Measurements from ENCODE around the gene RPUSD1. TPM values are rescaled to one million over a fixed set of nuclear protein-coding genes. Genes with fewer than 3 reads are reported as not detected.

RPUSD1 gene
- total RNA-seq, 1 experiment from 2014 or later = 48.6 TPM

- H2BK15ac ChIP-seq (ENCODE audit: low read depth, low read length) = no peak overlapping the region
- no CpG with 5 or more reads among the region's 10 CpGs for WGBS (ENCODE audit: extremely low coverage, insufficient read length, low lambda C conversion rate)
- H4K91ac ChIP-seq (ENCODE audit: insufficient read length, low read depth, low read length) = no peak overlapping the region
- H2AFZ ChIP-seq (ENCODE audit: low read length) = no peak overlapping the region
- no peak overlapping the region for H3K4ac ChIP-seq (ENCODE audit: low read depth, low read length)
- H3K9me3 Mint-ChIP-seq = peaks cover 23 to 24% of the 10 kb centered on the region in 2 experiments
- H3K36me3 Mint-ChIP-seq (ENCODE audit: insufficient read depth in 1 of 3, low read depth in 3 of 3) = peaks cover 0 to 13% (median 4%) of the 10 kb centered on the region in 3 experiments; a peak in 5 of 7 replicates
- no peaks in the 10 kb centered on the region for H3K4me1 Mint-ChIP-seq
- H2BK20ac ChIP-seq (ENCODE audit: low read depth, low read length, poor library complexity, severe bottlenecking) = no peak overlapping the region
- H3K23ac ChIP-seq (ENCODE audit: insufficient read length, low read depth, low read length) = no peak overlapping the region
- no peak overlapping the region for H2AK5ac ChIP-seq (ENCODE audit: insufficient read length, low read length)
- H3K4me2 ChIP-seq (ENCODE audit: insufficient read depth, insufficient read length, low read length) = no peak overlapping the region
- no peaks in the 10 kb centered on the region for H3K4me1 ChIP-seq (ENCODE audit: insufficient read depth, low read length)
- no peak overlapping the region for H4K5ac ChIP-seq (ENCODE audit: insufficient read length, low read depth, low read length)
- no peak for DNase-seq
- H3K27me3 Mint-ChIP-seq (ENCODE audit: low read depth) = peaks cover 27% of the 10 kb centered on the region
- H3K79me2 ChIP-seq (ENCODE audit: insufficient read depth, low read length) = no peaks in the 10 kb centered on the region
- H2BK12ac ChIP-seq (ENCODE audit: insufficient read length, low read depth, low read length) = no peak overlapping the region
- no peaks in the 10 kb centered on the region for H3K9me3 ChIP-seq (ENCODE audit: control insufficient read depth, low read depth, low read length)
- no peak overlapping the region; a peak in 1 of 5 replicates for H3K4me3 Mint-ChIP-seq
- no peaks in the 10 kb centered on the region for H3K23me2 ChIP-seq (ENCODE audit: insufficient read length, low read depth, low read length, poor library complexity, severe bottlenecking)
- no peak overlapping the region for H3K9ac ChIP-seq (ENCODE audit: extremely low read depth, insufficient read length, low read length)
- no peaks in the 10 kb centered on the region for H3K27me3 ChIP-seq (ENCODE audit: insufficient read depth, low read length)
- TF ChIP-seq CTCF (conservative IDR thresholded peaks at IDR 0.05) = no peak
- no peak overlapping the region for H3T11ph ChIP-seq (ENCODE audit: low read length)
- H3K27ac Mint-ChIP-seq = no peak overlapping the region
- no peak overlapping the region for H3K18ac ChIP-seq (ENCODE audit: insufficient read length, low read depth, low read length)
- H2BK120ac ChIP-seq (ENCODE audit: low read depth, low read length, poor library complexity, severe bottlenecking) = no peak overlapping the region
- no peak overlapping the region for H2BK5ac ChIP-seq (ENCODE audit: insufficient read length, low read length)
- H4K20me1 ChIP-seq (ENCODE audit: control insufficient read depth, insufficient read depth, insufficient read length) = no peaks in the 10 kb centered on the region
- H4K8ac ChIP-seq (replicated peaks; ENCODE audit: insufficient read length, low read depth, low read length) = no peak overlapping the region
- no peak overlapping the region for H3K27ac ChIP-seq (ENCODE audit: insufficient read length, low read depth, low read length)
- H3K79me1 ChIP-seq (ENCODE audit: insufficient read depth, low read depth, low read length, poor library complexity, severe bottlenecking) = no peaks in the 10 kb centered on the region
- no peak overlapping the region for H3K14ac ChIP-seq (ENCODE audit: insufficient read depth, low read length)
- no peak overlapping the region for H3K56ac ChIP-seq (ENCODE audit: insufficient read length, low read depth, low read length)
Observed at GRCh38 chr16:835373-835772, 47.2 kb upstream of the RPUSD1 start.

All from H9 (cell line).